ENCODE results near the gene GAN. TPM values are rescaled to one million over a fixed set of nuclear protein-coding genes. Genes with fewer than 3 reads are reported as not detected.
A peak's percentile ranks its signal among the peaks of the same experiment; 100 is the strongest.
"Not testable (repeated sequence)": the region's sequence is repeated elsewhere in the genome, so short reads cannot be mapped to it uniquely, and the experiment has no call there.

GAN gene
- total RNA-seq, 6 experiments from 2014 or later: 5.6 to 8.6 (median 6.2) TPM

DNA sequence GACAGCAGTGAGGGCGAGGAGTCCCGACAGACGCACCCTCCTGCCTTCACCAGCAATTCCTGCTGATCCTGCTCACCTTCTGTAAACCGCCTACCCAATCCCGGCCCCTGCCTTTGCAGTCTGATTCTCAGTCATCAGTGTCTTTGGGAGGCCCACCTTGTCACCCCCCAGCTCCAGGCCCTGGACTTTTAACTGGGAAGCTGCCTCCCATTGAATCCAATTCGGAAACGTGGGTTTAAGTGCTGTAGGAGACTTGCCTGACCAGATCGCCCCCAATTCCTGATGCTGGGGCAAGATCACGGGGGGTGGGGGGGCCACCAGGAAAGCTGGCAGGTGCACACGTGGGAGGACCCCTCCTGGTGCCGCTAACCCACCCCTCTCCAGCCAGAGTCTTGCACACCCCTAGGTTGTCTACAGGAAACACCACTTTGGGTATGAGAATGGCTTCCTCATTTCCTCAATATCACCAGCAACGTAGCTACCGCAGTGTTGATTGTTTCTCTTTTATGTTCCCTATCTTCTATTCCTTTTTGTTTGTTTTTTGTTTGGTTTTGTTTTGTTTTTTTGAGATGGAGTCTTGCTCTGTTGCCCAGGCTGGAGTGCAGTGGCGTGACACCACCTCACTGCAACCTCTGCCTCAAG, 83.2 kb downstream of the GAN start:
- Mint-ChIP-seq H3K4me3 (no peak overlapping the region), H3K4me1 (ENCODE audit: low read depth) (peaks cover 13% of the 10 kb centered on the region), H3K36me3 (ENCODE audit: low read depth) (peaks cover 18% of the 10 kb centered on the region), H3K27me3 (ENCODE audit: insufficient read depth) (peaks cover 4% of the 10 kb centered on the region), H3K9me3 (peaks cover 19% of the 10 kb centered on the region), H3K27ac (no peak overlapping the region)
- no peak for DNase-seq
- TF ChIP-seq, protein P1, sequence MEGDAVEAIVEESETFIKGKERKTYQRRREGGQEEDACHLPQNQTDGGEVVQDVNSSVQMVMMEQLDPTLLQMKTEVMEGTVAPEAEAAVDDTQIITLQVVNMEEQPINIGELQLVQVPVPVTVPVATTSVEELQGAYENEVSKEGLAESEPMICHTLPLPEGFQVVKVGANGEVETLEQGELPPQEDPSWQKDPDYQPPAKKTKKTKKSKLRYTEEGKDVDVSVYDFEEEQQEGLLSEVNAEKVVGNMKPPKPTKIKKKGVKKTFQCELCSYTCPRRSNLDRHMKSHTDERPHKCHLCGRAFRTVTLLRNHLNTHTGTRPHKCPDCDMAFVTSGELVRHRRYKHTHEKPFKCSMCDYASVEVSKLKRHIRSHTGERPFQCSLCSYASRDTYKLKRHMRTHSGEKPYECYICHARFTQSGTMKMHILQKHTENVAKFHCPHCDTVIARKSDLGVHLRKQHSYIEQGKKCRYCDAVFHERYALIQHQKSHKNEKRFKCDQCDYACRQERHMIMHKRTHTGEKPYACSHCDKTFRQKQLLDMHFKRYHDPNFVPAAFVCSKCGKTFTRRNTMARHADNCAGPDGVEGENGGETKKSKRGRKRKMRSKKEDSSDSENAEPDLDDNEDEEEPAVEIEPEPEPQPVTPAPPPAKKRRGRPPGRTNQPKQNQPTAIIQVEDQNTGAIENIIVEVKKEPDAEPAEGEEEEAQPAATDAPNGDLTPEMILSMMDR (IDR thresholded peaks at IDR 0.05): no peak

GRCh38 chr16:81399909-81400308, 85.1 kb downstream of the GAN start:
- Mint-ChIP-seq H3K36me3 (ENCODE audit: low read depth) (peaks cover 14% of the 10 kb centered on the region), H3K27ac (no peak overlapping the region), H3K9me3 (peaks cover 19% of the 10 kb centered on the region), H3K4me1 (ENCODE audit: low read depth) (peaks cover 20% of the 10 kb centered on the region), H3K4me3 (no peak overlapping the region), H3K27me3 (ENCODE audit: insufficient read depth) (peaks cover 4% of the 10 kb centered on the region)
- DNase-seq: no peak
- TF ChIP-seq, protein P1 (IDR thresholded peaks at IDR 0.05): no peak

DNA sequence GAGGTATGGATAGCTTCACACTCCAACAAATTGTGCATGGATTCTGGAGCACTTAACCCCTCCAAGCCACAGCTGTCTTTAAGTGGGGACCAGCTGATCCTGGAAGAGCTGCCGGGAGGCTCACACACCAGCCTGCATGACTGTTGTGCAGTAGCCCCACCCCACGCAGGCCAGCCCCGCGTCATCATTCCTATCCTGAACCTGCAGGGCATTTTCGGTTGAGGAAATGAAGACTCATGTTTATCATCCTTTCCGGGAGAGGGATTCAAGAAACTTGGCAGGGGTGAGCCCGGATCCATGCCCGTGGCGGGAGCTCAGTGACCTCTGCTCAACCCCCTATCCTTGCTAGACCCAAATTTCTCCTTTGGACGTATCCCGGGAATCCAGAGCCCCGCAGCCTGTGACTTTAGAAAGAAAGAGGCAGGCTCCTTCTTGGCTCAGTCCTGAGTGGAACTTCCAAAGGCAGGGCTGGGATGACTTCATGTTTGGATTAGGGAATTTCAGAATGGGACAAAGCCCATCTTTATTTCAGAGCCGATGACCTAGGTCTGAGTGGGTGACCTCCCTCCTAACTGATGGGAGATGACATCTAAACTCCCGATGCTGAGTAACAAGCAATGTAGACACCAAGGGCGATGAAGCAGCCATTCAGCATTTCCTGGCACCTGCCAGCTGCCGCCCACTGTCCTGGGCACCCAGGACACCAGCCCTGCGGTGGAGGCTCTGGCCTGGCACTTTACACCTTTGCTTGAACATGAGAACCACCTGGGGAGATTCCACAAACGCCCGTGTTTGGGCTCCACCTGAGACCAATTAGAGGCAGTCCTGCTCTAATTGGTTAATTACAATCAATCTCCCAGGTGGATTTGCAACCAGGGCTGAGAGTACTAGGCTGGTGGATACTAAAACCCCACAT, 86.5 kb downstream of the GAN start:
- Mint-ChIP-seq H3K36me3 (ENCODE audit: low read depth) (peaks cover 14% of the 10 kb centered on the region), H3K4me1 (ENCODE audit: low read depth) (peaks cover 31% of the 10 kb centered on the region), H3K9me3 (peaks cover 19% of the 10 kb centered on the region), H3K27ac (peak overlapping the region; percentile 88), H3K27me3 (ENCODE audit: insufficient read depth) (peaks cover 4% of the 10 kb centered on the region), H3K4me3 (peak overlapping the region; percentile 79)
- TF ChIP-seq, protein P1 (IDR thresholded peaks at IDR 0.05): no peak
- DNase-seq: peak; percentile 74

- Mint-ChIP-seq H3K36me3 (ENCODE audit: low read depth) (peaks cover 14% of the 10 kb centered on the region), H3K27me3 (ENCODE audit: insufficient read depth) (peaks cover 4% of the 10 kb centered on the region), H3K27ac (no peak overlapping the region; the same call in 1 of the 2 replicates), H3K4me3 (no peak overlapping the region), H3K4me1 (ENCODE audit: low read depth) (peaks cover 42% of the 10 kb centered on the region), H3K9me3 (peaks cover 19% of the 10 kb centered on the region)
- TF ChIP-seq, protein P1 (IDR thresholded peaks at IDR 0.05): no peak
- no peak for DNase-seq
These were observed 88.4 kb downstream of the GAN start for GRCh38 chr16:81403208-81403600.

DNA sequence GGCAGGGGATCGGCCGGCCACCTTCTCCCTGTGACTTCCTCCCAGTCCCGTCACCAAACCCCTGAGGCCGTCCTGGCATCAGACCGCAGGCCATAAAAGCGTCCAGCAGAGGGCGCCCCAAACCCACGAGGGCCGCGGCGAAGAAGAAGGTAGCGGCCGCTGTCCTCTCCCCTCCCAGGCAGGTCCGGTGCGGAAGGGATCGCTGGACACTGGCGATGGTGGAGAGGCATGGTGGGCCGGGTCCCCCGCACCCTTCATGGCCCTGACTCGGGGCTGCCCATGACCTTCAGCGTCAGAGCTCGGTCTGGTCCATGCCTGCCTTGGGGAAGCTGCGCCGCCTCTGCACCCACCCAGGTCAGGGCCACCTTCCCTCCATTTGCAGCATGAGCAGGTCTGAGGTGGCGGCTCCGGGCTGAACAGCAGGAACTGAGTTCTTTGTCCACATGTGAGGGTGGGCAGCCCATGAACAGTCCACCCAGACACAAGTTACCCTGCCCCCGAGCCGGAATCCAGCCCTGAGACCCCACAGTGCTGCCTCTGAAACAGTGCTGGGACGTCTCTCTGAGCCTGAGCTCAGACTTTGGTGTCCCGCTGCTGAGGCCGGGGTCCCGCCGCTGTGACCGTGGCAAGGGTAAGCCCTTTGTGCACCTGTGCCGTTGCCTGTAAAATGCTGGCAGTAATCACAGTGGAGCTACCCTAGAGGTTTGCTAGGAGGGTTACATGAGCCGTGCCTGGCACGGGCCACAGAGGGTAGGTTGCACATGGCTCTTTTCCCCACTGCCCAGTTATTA, 89.0 kb downstream of the GAN start:
- H3K27me3 Mint-ChIP-seq (ENCODE audit: insufficient read depth): peaks cover 4% of the 10 kb centered on the region
- H3K4me3 Mint-ChIP-seq: no peak overlapping the region
- TF ChIP-seq, protein P1 (IDR thresholded peaks at IDR 0.05): peak; percentile 99
- no peak overlapping the region; the same call in 1 of the 2 replicates for H3K27ac Mint-ChIP-seq
- H3K4me1 Mint-ChIP-seq (ENCODE audit: low read depth): peaks cover 42% of the 10 kb centered on the region
- H3K36me3 Mint-ChIP-seq (ENCODE audit: low read depth): peaks cover 13% of the 10 kb centered on the region
- peaks cover 18% of the 10 kb centered on the region for H3K9me3 Mint-ChIP-seq
- peak; percentile 69 for DNase-seq

- Mint-ChIP-seq H3K4me1 (ENCODE audit: low read depth) (peaks cover 47% of the 10 kb centered on the region), H3K27ac (peak overlapping the region; percentile 91)
- not testable (repeated sequence) for H3K36me3 Mint-ChIP-seq (ENCODE audit: low read depth); DNase-seq; H3K27me3 Mint-ChIP-seq (ENCODE audit: insufficient read depth); H3K4me3 Mint-ChIP-seq; H3K9me3 Mint-ChIP-seq
These were observed 90.2 kb downstream of the GAN start for GRCh38 chr16:81405002-81405401.
